ENCODE data around the gene NUFIP1. TPM values are rescaled to one million over a fixed set of nuclear protein-coding genes. Genes with fewer than 3 reads are reported as not detected.

NUFIP1 gene
- total RNA-seq, 1 experiment from 2014 or later, result 14.0 TPM

- no peak for TF ChIP-seq ATF2 (CRISPR knock-in tag; IDR thresholded peaks at IDR 0.05; ENCODE audit: borderline replicate concordance, low read depth)
- peak; percentile 99 for TF ChIP-seq CREM (CRISPR knock-in tag; IDR thresholded peaks at IDR 0.05)
- TF ChIP-seq E2F1 (CRISPR knock-in tag; IDR thresholded peaks at IDR 0.05), result no peak
- TF ChIP-seq ZNF281 (CRISPR knock-in tag; IDR thresholded peaks at IDR 0.05), result no peak
- no peak for TF ChIP-seq SMAD3 (CRISPR knock-in tag; IDR thresholded peaks at IDR 0.05; ENCODE audit: borderline replicate concordance)
- TF ChIP-seq ZNF138 (CRISPR knock-in tag; conservative IDR thresholded peaks at IDR 0.05), result no peak
- TF ChIP-seq RORB (CRISPR knock-in tag; IDR thresholded peaks at IDR 0.05), result no peak
- no peak for TF ChIP-seq HMGA2 (CRISPR knock-in tag; IDR thresholded peaks at IDR 0.05)
- TF ChIP-seq, protein P1, sequence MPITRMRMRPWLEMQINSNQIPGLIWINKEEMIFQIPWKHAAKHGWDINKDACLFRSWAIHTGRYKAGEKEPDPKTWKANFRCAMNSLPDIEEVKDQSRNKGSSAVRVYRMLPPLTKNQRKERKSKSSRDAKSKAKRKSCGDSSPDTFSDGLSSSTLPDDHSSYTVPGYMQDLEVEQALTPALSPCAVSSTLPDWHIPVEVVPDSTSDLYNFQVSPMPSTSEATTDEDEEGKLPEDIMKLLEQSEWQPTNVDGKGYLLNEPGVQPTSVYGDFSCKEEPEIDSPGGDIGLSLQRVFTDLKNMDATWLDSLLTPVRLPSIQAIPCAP (CRISPR knock-in tag; IDR thresholded peaks at IDR 0.05), result no peak
- TF ChIP-seq, protein P2, sequence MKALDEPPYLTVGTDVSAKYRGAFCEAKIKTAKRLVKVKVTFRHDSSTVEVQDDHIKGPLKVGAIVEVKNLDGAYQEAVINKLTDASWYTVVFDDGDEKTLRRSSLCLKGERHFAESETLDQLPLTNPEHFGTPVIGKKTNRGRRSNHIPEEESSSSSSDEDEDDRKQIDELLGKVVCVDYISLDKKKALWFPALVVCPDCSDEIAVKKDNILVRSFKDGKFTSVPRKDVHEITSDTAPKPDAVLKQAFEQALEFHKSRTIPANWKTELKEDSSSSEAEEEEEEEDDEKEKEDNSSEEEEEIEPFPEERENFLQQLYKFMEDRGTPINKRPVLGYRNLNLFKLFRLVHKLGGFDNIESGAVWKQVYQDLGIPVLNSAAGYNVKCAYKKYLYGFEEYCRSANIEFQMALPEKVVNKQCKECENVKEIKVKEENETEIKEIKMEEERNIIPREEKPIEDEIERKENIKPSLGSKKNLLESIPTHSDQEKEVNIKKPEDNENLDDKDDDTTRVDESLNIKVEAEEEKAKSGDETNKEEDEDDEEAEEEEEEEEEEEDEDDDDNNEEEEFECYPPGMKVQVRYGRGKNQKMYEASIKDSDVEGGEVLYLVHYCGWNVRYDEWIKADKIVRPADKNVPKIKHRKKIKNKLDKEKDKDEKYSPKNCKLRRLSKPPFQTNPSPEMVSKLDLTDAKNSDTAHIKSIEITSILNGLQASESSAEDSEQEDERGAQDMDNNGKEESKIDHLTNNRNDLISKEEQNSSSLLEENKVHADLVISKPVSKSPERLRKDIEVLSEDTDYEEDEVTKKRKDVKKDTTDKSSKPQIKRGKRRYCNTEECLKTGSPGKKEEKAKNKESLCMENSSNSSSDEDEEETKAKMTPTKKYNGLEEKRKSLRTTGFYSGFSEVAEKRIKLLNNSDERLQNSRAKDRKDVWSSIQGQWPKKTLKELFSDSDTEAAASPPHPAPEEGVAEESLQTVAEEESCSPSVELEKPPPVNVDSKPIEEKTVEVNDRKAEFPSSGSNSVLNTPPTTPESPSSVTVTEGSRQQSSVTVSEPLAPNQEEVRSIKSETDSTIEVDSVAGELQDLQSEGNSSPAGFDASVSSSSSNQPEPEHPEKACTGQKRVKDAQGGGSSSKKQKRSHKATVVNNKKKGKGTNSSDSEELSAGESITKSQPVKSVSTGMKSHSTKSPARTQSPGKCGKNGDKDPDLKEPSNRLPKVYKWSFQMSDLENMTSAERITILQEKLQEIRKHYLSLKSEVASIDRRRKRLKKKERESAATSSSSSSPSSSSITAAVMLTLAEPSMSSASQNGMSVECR (CRISPR knock-in tag; IDR thresholded peaks at IDR 0.05; ENCODE audit: borderline replicate concordance), result peak; percentile 59; the same call in 1 of the 2 replicates
- TF ChIP-seq NFATC4 (CRISPR knock-in tag; IDR thresholded peaks at IDR 0.05), result no peak
- TF ChIP-seq FOXP4 (CRISPR knock-in tag; IDR thresholded peaks at IDR 0.05), result peak; percentile 57; the same call in 1 of the 2 replicates
- TF ChIP-seq, protein P3, sequence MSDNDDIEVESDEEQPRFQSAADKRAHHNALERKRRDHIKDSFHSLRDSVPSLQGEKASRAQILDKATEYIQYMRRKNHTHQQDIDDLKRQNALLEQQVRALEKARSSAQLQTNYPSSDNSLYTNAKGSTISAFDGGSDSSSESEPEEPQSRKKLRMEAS (CRISPR knock-in tag; IDR thresholded peaks at IDR 0.05), result peak; percentile 94
- TF ChIP-seq GRHL2 (CRISPR knock-in tag; IDR thresholded peaks at IDR 0.05; ENCODE audit: insufficient replicate concordance, severe bottlenecking), result no peak
- no peak for TF ChIP-seq ZBTB21 (CRISPR knock-in tag; IDR thresholded peaks at IDR 0.05; ENCODE audit: borderline replicate concordance)
- TF ChIP-seq PRDM15 (CRISPR knock-in tag; IDR thresholded peaks at IDR 0.05), result no peak
- TF ChIP-seq MYBL2 (CRISPR knock-in tag; IDR thresholded peaks at IDR 0.05), result no peak
- no peak for TF ChIP-seq ZSCAN18 (CRISPR knock-in tag; IDR thresholded peaks at IDR 0.05)
- no peak for TF ChIP-seq CBFB (CRISPR knock-in tag; IDR thresholded peaks at IDR 0.05; ENCODE audit: low read depth)
These were observed at the start of gene NUFIP1, which contains the start of gene GPALPP1 (continued) for GRCh38 chr13:44989071-44989889.

Measured in WTC11 (cell line).